ENCODE results near the gene KLRB1.

DNA sequence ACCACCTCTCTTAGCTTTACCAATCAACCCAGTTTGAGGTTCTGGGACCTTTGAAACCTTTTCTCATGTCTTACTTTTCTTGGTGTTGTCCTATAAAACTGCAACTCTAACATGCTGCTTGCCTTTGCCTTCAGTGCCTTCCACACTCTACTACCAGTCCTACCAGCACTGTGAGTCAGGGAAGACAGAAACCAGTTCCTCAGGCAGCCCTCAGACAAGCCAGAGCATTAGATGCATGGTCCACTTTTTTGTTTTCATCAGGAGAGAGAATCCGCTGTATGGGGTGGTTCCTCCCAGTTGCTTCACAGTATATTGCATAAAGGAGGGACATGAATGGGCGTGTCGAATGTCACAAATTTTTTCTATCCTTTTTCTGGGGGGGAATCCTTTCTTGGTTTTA, 17.3 kb upstream of the KLRB1 start:
- TF ChIP-seq, protein P1, sequence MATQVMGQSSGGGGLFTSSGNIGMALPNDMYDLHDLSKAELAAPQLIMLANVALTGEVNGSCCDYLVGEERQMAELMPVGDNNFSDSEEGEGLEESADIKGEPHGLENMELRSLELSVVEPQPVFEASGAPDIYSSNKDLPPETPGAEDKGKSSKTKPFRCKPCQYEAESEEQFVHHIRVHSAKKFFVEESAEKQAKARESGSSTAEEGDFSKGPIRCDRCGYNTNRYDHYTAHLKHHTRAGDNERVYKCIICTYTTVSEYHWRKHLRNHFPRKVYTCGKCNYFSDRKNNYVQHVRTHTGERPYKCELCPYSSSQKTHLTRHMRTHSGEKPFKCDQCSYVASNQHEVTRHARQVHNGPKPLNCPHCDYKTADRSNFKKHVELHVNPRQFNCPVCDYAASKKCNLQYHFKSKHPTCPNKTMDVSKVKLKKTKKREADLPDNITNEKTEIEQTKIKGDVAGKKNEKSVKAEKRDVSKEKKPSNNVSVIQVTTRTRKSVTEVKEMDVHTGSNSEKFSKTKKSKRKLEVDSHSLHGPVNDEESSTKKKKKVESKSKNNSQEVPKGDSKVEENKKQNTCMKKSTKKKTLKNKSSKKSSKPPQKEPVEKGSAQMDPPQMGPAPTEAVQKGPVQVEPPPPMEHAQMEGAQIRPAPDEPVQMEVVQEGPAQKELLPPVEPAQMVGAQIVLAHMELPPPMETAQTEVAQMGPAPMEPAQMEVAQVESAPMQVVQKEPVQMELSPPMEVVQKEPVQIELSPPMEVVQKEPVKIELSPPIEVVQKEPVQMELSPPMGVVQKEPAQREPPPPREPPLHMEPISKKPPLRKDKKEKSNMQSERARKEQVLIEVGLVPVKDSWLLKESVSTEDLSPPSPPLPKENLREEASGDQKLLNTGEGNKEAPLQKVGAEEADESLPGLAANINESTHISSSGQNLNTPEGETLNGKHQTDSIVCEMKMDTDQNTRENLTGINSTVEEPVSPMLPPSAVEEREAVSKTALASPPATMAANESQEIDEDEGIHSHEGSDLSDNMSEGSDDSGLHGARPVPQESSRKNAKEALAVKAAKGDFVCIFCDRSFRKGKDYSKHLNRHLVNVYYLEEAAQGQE (IDR thresholded peaks at IDR 0.05) = no peak
- TF ChIP-seq, protein P2, sequence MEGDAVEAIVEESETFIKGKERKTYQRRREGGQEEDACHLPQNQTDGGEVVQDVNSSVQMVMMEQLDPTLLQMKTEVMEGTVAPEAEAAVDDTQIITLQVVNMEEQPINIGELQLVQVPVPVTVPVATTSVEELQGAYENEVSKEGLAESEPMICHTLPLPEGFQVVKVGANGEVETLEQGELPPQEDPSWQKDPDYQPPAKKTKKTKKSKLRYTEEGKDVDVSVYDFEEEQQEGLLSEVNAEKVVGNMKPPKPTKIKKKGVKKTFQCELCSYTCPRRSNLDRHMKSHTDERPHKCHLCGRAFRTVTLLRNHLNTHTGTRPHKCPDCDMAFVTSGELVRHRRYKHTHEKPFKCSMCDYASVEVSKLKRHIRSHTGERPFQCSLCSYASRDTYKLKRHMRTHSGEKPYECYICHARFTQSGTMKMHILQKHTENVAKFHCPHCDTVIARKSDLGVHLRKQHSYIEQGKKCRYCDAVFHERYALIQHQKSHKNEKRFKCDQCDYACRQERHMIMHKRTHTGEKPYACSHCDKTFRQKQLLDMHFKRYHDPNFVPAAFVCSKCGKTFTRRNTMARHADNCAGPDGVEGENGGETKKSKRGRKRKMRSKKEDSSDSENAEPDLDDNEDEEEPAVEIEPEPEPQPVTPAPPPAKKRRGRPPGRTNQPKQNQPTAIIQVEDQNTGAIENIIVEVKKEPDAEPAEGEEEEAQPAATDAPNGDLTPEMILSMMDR (IDR thresholded peaks at IDR 0.05) = no peak
- TF ChIP-seq, protein P3, sequence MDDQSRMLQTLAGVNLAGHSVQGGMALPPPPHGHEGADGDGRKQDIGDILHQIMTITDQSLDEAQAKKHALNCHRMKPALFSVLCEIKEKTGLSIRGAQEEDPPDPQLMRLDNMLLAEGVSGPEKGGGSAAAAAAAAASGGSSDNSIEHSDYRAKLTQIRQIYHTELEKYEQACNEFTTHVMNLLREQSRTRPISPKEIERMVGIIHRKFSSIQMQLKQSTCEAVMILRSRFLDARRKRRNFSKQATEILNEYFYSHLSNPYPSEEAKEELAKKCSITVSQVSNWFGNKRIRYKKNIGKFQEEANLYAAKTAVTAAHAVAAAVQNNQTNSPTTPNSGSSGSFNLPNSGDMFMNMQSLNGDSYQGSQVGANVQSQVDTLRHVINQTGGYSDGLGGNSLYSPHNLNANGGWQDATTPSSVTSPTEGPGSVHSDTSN (IDR thresholded peaks at IDR 0.05) = no peak
- TF ChIP-seq SREBF2 (IDR thresholded peaks at IDR 0.05) = no peak
- no peak for TF ChIP-seq ZNF302 (CRISPR knock-in tag; IDR thresholded peaks at IDR 0.05)
- TF ChIP-seq KDM5A (IDR thresholded peaks at IDR 0.05) = no peak
- TF ChIP-seq JUN (IDR thresholded peaks at IDR 0.05) = no peak
- no peak for TF ChIP-seq POLR2A (IDR thresholded peaks at IDR 0.05; ENCODE audit: low read length)

Data from A549 (cell line).